ENCODE results near the gene ACOX1.

- TF ChIP-seq YY1 (IDR thresholded peaks at IDR 0.05; ENCODE audit: extremely low read depth, insufficient replicate concordance, low read depth, low read length), result no peak
- TF ChIP-seq SP1 (IDR thresholded peaks at IDR 0.05; ENCODE audit: low read depth), result no peak
- no peak for TF ChIP-seq CTCF (IDR thresholded peaks at IDR 0.05 in 2 of 3, conservative IDR thresholded peaks at IDR 0.05 in 1 of 3; ENCODE audit: borderline replicate concordance in 1 of 3, insufficient read depth in 1 of 3, low read depth in 2 of 3, low read length in 2 of 3)
- TF ChIP-seq FOSL1 (IDR thresholded peaks at IDR 0.05; ENCODE audit: low read depth), result no peak
Observed at GRCh38 chr17:76023900-76024237, 44.9 kb upstream of the ACOX1 start.

All from HCT116 (cell line).